SK-N-SH (cell line): ENCODE results near the gene PPP6R2. TPM values are rescaled to one million over a fixed set of nuclear protein-coding genes. Genes with fewer than 3 reads are reported as not detected.

Experiments used
- CTCF ChIA-PET: fragments of 300-600, 350-600 bp; formaldehyde crosslinking; extraction: SDS; loops from one replicate; lab custom pipeline; 2021; lab: Yijun Ruan, JAX
- POLR2A ChIA-PET: fragments of 350-600 bp; sonication (Branson Sonifier 250); formaldehyde crosslinking; extraction: SDS; loops from one replicate; lab custom pipeline; 2020; ENCODE audit warnings: antibody characterized with exemption, inconsistent platforms; lab: Yijun Ruan, JAX
- DNase-seq: peaks from one replicate; pipeline ENCODE4 v3.0.0; 2012
- H2AFZ ChIP-seq: fragments of 200-600 bp; sonication (generic); 2 replicates; pipeline ENCODE4 v1.8.1; 2016; ENCODE audit warnings: antibody characterized with exemption, mild to moderate bottlenecking, low read depth
- H3F3A ChIP-seq: fragments of 200-600 bp; sonication (generic); replicated peaks from 2 replicates; pipeline ENCODE3; 2016; ENCODE audit warnings: antibody characterized with exemption, mild to moderate bottlenecking; ENCODE audit not compliant: insufficient read depth
- H3K27ac ChIP-seq, 2 experiments: fragments of 200-500 bp in 1 of 2; fragments of 200-600 bp in 1 of 2; sonication (Bioruptor generic) in 1 of 2; sonication (generic), shearing (Covaris generic) in 1 of 2; 2 replicates each; pipeline versions ENCODE4 v1.5.1 to v1.6.1; 2014 to 2016; ENCODE audit warnings: low read depth in 2 of 2, inconsistent platforms in 1 of 2, low read length in 1 of 2, mild to moderate bottlenecking in 1 of 2, mixed read lengths in 1 of 2
- H3K27me3 ChIP-seq: fragments of 200-600 bp; sonication (generic), shearing (Covaris generic); 2 replicates; pipeline ENCODE4 v1.6.1; 2016; ENCODE audit warnings: mixed run types; ENCODE audit not compliant: insufficient read depth
- H3K36me3 ChIP-seq, 2 experiments: fragments of 200-500 bp in 1 of 2; fragments of 200-600 bp in 1 of 2; sonication (Bioruptor generic) in 1 of 2; sonication (generic) in 1 of 2; replicated peaks in 1 of 2; 2 replicates each; pipeline versions ENCODE3 to v1.5.1; 2014 to 2016; ENCODE audit warnings: low read length in 1 of 2, mild to moderate bottlenecking in 1 of 2; ENCODE audit not compliant: insufficient read depth in 2 of 2, control insufficient read depth in 1 of 2
- H3K4me1 ChIP-seq, 2 experiments: fragments of 200-500 bp in 1 of 2; fragments of 200-600 bp in 1 of 2; sonication (Bioruptor generic) in 1 of 2; sonication (generic), shearing (Covaris generic) in 1 of 2; 2 replicates each; pipeline versions ENCODE4 v1.5.1 to v1.6.1; 2014 to 2016; ENCODE audit warnings: low read depth in 1 of 2, low read length in 1 of 2, mixed run types in 1 of 2; ENCODE audit not compliant: insufficient read depth in 2 of 2, control insufficient read depth in 1 of 2
- H3K4me2 ChIP-seq: fragments of 200-600 bp; sonication (generic), shearing (Covaris generic); 2 replicates; pipeline ENCODE4 v1.6.1; 2017; ENCODE audit warnings: mixed run types
- H3K4me3 ChIP-seq, 2 experiments: fragments of 200-500 bp in 1 of 2; fragments of 200-600 bp in 1 of 2; sonication (Bioruptor generic) in 1 of 2; sonication (generic), shearing (Covaris generic) in 1 of 2; 2 replicates each; pipeline versions ENCODE4 v1.5.1 to v1.8.1; 2014 to 2016; ENCODE audit warnings: low read depth in 2 of 2, inconsistent platforms in 1 of 2, low read length in 1 of 2, mild to moderate bottlenecking in 1 of 2, mixed read lengths in 1 of 2, moderate library complexity in 1 of 2
- H3K79me2 ChIP-seq: fragments of 200-600 bp; sonication (generic); 2 replicates; pipeline ENCODE4 v1.8.1; 2017; ENCODE audit warnings: mild to moderate bottlenecking; ENCODE audit not compliant: insufficient read depth
- H3K9ac ChIP-seq: fragments of 200-600 bp; sonication (generic); 2 replicates; pipeline ENCODE4 v1.6.1; 2017; ENCODE audit warnings: mixed run types
- H3K9me2 ChIP-seq: fragments of 200-600 bp; sonication (generic); 2 replicates; pipeline ENCODE4 v1.6.1; 2017; ENCODE audit warnings: mixed run types
- H3K9me3 ChIP-seq: fragments of 200-600 bp; sonication (generic); 2 replicates; pipeline ENCODE4 v1.6.1; 2017; ENCODE audit warnings: mixed run types, mild to moderate bottlenecking, moderate library complexity
- H4K20me1 ChIP-seq: fragments of 200-600 bp; sonication (generic); 2 replicates; pipeline ENCODE4 v1.6.1; 2017; ENCODE audit warnings: mild to moderate bottlenecking, mixed run types; ENCODE audit not compliant: insufficient read depth
- CHD2 ChIP-seq: fragments of 150-350 bp; IDR thresholded peaks from 2 replicates; pipeline ENCODE4 v1.6.1; 2018; ENCODE audit warnings: low read length; ENCODE audit not compliant: partially characterized antibody
- EP300 ChIP-seq, 2 experiments: IDR thresholded peaks; 2 replicates each; pipeline versions ENCODE4 v1.4.0 to v1.6.1; 2012; ENCODE audit warnings: borderline replicate concordance in 1 of 2, low read depth in 1 of 2, low read length in 1 of 2
- EZH2phosphoT487 ChIP-seq: fragments of 200-600 bp; sonication (generic); IDR thresholded peaks from 2 replicates; pipeline ENCODE4 v1.6.1; 2017; ENCODE audit warnings: low read depth, mixed run types, mild to moderate bottlenecking, antibody characterized with exemption, moderate library complexity, borderline replicate concordance
- FOXJ3 ChIP-seq: sonication (generic); formaldehyde crosslinking; IDR thresholded peaks from 2 replicates; pipeline ENCODE4 v1.5.1; 2020; ENCODE audit warnings: mild to moderate bottlenecking, missing genetic modification reagents
- FOXM1 ChIP-seq: IDR thresholded peaks from 2 replicates; pipeline ENCODE4 v1.4.0; 2012; ENCODE audit warnings: low read depth, mild to moderate bottlenecking
- MAX ChIP-seq: IDR thresholded peaks from 2 replicates; pipeline ENCODE4 v1.4.0; 2012; ENCODE audit warnings: low read depth
- MEF2A ChIP-seq: IDR thresholded peaks from 2 replicates; pipeline ENCODE4 v1.4.0; 2012; ENCODE audit warnings: low read depth, borderline replicate concordance
- MXI1 ChIP-seq: IDR thresholded peaks from 2 replicates; pipeline ENCODE4 v1.6.1; 2012; ENCODE audit warnings: mild to moderate bottlenecking, low read depth, low read length, improper control_type of control experiment
- PBX3 ChIP-seq: IDR thresholded peaks from 2 replicates; pipeline ENCODE4; 2012
- POLR2AphosphoS5 ChIP-seq: IDR thresholded peaks from 2 replicates; pipeline ENCODE4 v1.6.1; 2012; ENCODE audit warnings: low read depth, low read length
- RAD21 ChIP-seq: IDR thresholded peaks from 2 replicates; pipeline ENCODE4 v1.6.1; 2012; ENCODE audit warnings: mild to moderate bottlenecking, low read length
- REST ChIP-seq: IDR thresholded peaks from 2 replicates; pipeline ENCODE4 v1.6.1; 2012; ENCODE audit warnings: mild to moderate bottlenecking, low read depth, low read length, moderate library complexity
- RXRA ChIP-seq: IDR thresholded peaks from 2 replicates; pipeline ENCODE4 v1.4.0; 2012; ENCODE audit warnings: low read depth, mild to moderate bottlenecking, borderline replicate concordance
- TAF1 ChIP-seq: IDR thresholded peaks from 2 replicates; pipeline ENCODE4 v1.6.1; 2012; ENCODE audit warnings: low read depth, mild to moderate bottlenecking, low read length, moderate library complexity, borderline replicate concordance
- WGBS: methylation state at CpG from one replicate; pipeline ENCODE4 v1.1.6; 2017; ENCODE audit warnings: low lambda C conversion rate; 5-methylcytosine and 5-hydroxymethylcytosine counted together
- polyA plus RNA-seq, 3 experiments: library from polyadenylated mRNA; depleted of rRNA; stranded (reverse); fragments of >200 nt; gene quantifications; 2 replicates each; pipeline ENCODE4 v1.2.3, GENCODE V29; 2012

Gene PPP6R2
- polyA plus RNA-seq, 1 of the 3 experiments (the other 2 are of a cell fraction) = 45.7 TPM

GRCh38 chr22:50298937-50299784, 44.0 kb upstream of the PPP6R2 start:
- H3K27me3 ChIP-seq = no peaks in the 10 kb centered on the region
- H3K36me3 ChIP-seq = peaks cover 0 to 8% of the 10 kb centered on the region in 2 experiments
- no peaks in the 10 kb centered on the region for H3K9me3 ChIP-seq
- no peak overlapping the region for H3K4me2 ChIP-seq
- POLR2A ChIA-PET = no interaction called here
- DNase-seq = no peak
- H2AFZ ChIP-seq = no peak overlapping the region
- TF ChIP-seq TAF1 = no peak
- TF ChIP-seq REST = no peak
- TF ChIP-seq POLR2AphosphoS5 = no peak
- TF ChIP-seq FOXJ3 (CRISPR knock-in tag) = no peak
- TF ChIP-seq EP300 (IDR thresholded peaks at IDR 0.05; ENCODE audit: borderline replicate concordance in 1 of 2, low read depth in 1 of 2, low read length in 1 of 2) = no peak
- CTCF ChIA-PET = interaction anchor here (0.6 to 1.4 kb wide), 4 partner anchors 22 to 153 kb away, joined by 4 to 6 read pairs (median 4); no protein-coding TSS in a partner anchor
- H3K9me2 ChIP-seq = no peaks in the 10 kb centered on the region
- H4K20me1 ChIP-seq = peaks cover 93% of the 10 kb centered on the region
- H3F3A ChIP-seq = peaks cover 9% of the 10 kb centered on the region
- 90% methylated on average over 29 of the region's 59 CpGs for WGBS
- no peak overlapping the region for H3K9ac ChIP-seq
- H3K4me3 ChIP-seq = no peak overlapping the region
- H3K27ac ChIP-seq = no peak overlapping the region
- H3K79me2 ChIP-seq = peaks cover 99% of the 10 kb centered on the region
- peaks cover 30 to 36% of the 10 kb centered on the region in 2 experiments; a peak in 3 of 4 replicates for H3K4me1 ChIP-seq

GRCh38 chr22:50299785-50300619, 43.1 kb upstream of the PPP6R2 start:
- H3K27me3 ChIP-seq = no peaks in the 10 kb centered on the region
- H3K36me3 ChIP-seq = peaks cover 0 to 11% of the 10 kb centered on the region in 2 experiments
- no peak for DNase-seq
- H3K4me3 ChIP-seq = no peak overlapping the region
- H3K9me3 ChIP-seq = no peaks in the 10 kb centered on the region
- H3K27ac ChIP-seq = no peak overlapping the region; a peak in 1 of 4 replicates
- H3K4me2 ChIP-seq = no peak overlapping the region
- H4K20me1 ChIP-seq = peaks cover 88% of the 10 kb centered on the region
- no peak overlapping the region for H2AFZ ChIP-seq
- peaks cover 5% of the 10 kb centered on the region for H3F3A ChIP-seq
- peaks cover 99% of the 10 kb centered on the region for H3K79me2 ChIP-seq
- H3K4me1 ChIP-seq = peaks cover 34 to 44% of the 10 kb centered on the region in 2 experiments; a peak in 3 of 4 replicates
- no peaks in the 10 kb centered on the region for H3K9me2 ChIP-seq
- WGBS = 95% methylated on average over 42 of the region's 93 CpGs
- no peak overlapping the region for H3K9ac ChIP-seq
- TF ChIP-seq EZH2phosphoT487 (no peak), RXRA (no peak), MEF2A (no peak), POLR2AphosphoS5 (no peak), CHD2 (no peak), PBX3 (no peak), FOXM1 (no peak), RAD21 (no peak), MAX (no peak), MXI1 (no peak)
- POLR2A ChIA-PET = no interaction called here
- CTCF ChIA-PET = interaction anchor here (0.6 to 3.4 kb wide), 8 partner anchors 24 to 159 kb away, joined by 3 to 19 read pairs (median 4); partner anchors contain the start of gene HDAC10
